Measurements from ENCODE around the gene COL9A3.

COL9A3 gene

DNA sequence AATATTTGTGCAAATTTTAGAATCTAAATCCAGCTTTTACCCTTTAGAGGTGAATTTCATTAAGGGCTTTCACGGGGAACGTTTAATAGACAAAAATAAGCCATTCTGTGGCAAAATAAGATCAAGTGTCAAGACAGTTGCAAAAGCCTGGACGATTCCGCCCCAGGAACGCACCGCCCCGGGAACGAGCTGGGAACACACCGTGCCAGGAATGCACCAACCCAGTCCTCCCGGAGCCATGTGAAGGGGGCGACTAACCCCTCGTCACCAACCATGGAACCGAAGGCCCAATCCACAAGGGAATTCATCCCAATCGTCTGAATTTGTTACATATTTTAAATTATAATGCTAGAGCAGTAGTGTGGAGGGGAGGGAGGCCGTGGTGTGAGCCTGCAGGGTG, 65.6 kb downstream of the COL9A3 start:
- no peak for DNase-seq

DNA sequence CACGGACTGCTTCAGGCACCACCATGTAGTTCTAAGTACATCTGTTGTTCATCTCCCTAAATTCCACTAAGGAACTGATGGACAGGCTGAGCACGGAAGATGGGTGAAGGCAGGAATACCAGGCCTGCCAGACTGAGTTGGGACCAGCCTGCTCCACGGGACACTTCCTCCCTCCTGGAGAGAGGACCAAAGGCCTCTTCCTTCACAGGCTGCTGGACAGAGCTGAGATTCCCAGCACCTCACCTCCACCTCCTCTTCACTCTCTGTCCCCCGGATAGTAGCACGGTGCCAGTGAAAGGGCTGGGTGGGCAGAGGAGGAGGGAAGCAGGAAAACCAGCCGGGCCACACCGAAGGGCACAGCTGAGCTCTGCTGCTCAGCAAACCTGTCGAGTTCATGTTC, 67.7 kb downstream of the COL9A3 start:
- no peak for DNase-seq

- DNase-seq, result no peak
Observed at GRCh38 chr20:62885046-62885895, 68.4 kb downstream of the COL9A3 start.

- DNase-seq, result no peak
Observed at GRCh38 chr20:62885896-62886708, 69.3 kb downstream of the COL9A3 start.

GRCh38 chr20:62886709-62887058, 69.8 kb downstream of the COL9A3 start:
- no peak for DNase-seq

- peak; percentile 65 for DNase-seq
Observed at GRCh38 chr20:62887152-62887859, 70.5 kb downstream of the COL9A3 start.

GRCh38 chr20:62887860-62888239, 71.0 kb downstream of the COL9A3 start:
- no peak for DNase-seq

DNA sequence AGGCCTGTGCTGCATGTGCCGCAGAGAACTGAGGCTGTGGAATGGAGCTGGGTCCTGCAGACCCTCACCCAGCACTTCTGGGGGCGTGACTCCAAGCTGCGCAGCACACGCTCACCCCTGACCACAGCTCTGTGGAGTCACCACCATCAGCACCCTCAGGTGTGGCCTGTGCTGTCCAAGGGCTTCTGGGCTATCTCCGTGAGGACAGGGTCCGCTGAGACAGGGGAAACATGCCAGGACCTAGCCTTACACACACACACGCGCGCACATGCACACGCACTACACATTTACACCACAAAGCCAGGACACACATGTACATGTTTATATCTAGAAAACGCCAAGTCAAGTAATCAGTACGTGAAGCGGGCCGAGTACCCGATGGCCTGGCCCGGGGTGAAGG, 71.6 kb downstream of the COL9A3 start:
- no peak for DNase-seq

DNA sequence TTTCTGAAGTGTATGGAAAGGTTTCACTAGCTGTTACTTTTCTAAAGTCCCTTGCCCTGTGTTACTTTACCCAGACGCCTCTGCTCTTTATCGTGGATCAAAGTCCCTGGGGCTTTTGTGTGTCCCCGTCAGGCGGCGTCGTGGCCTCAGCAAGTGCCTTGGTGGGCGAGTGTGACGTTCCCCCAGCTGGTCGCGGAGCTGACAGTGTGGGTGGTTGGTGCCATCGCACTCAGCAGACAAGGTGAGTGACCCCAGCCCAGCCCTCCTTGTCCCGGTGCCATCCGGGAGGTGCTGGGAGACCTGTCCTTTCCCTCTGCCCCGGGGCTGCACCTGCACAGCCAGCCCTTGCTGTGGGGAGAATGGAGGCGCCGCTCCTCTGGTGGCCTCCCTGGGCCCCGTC, 72.1 kb downstream of the COL9A3 start:
- DNase-seq, result no peak

GRCh38 chr20:62889411-62889810, 72.6 kb downstream of the COL9A3 start:
- no peak for DNase-seq

- no peak for DNase-seq
Observed at GRCh38 chr20:62889871-62890270, 73.0 kb downstream of the COL9A3 start.

GRCh38 chr20:62890444-62890843, 73.6 kb downstream of the COL9A3 start:
- DNase-seq, result no peak
